ENCODE data around the gene PRKAR1B. TPM values are rescaled to one million over a fixed set of nuclear protein-coding genes. Genes with fewer than 3 reads are reported as not detected.

The PRKAR1B gene
- total and polyA plus RNA-seq, 7 donors = 1.4 to 4.6 (median 1.9) TPM

- H3K9me3 ChIP-seq = peaks cover 10% of the 10 kb centered on the region
- WGBS, 3 donors = 93 to 96% (median 95%) methylated on average over 4 of the region's 4 CpGs
- intact Hi-C loops (cut with DNase I) = loop anchor here (5.0 kb wide), 2 partner anchors 212 to 412 kb away; no protein-coding TSS in a partner anchor
- no peak overlapping the region for H3K27ac ChIP-seq
- peaks cover 46% of the 10 kb centered on the region for H3K4me1 ChIP-seq
- H3K27me3 ChIP-seq (ENCODE audit: insufficient read depth in 3 of 3, low read length in 2 of 3) = no peaks in the 10 kb centered on the region
- peaks cover 0 to 3% of the 10 kb centered on the region in 2 donors for H3K36me3 ChIP-seq (ENCODE audit: insufficient read depth in 1 of 2, low read depth in 1 of 2)
- ATAC-seq (no peak), DNase-seq (no peak)
- TF ChIP-seq, protein P1, sequence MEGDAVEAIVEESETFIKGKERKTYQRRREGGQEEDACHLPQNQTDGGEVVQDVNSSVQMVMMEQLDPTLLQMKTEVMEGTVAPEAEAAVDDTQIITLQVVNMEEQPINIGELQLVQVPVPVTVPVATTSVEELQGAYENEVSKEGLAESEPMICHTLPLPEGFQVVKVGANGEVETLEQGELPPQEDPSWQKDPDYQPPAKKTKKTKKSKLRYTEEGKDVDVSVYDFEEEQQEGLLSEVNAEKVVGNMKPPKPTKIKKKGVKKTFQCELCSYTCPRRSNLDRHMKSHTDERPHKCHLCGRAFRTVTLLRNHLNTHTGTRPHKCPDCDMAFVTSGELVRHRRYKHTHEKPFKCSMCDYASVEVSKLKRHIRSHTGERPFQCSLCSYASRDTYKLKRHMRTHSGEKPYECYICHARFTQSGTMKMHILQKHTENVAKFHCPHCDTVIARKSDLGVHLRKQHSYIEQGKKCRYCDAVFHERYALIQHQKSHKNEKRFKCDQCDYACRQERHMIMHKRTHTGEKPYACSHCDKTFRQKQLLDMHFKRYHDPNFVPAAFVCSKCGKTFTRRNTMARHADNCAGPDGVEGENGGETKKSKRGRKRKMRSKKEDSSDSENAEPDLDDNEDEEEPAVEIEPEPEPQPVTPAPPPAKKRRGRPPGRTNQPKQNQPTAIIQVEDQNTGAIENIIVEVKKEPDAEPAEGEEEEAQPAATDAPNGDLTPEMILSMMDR (IDR thresholded peaks at IDR 0.05) = no peak
- H3K4me3 ChIP-seq = no peak overlapping the region
Observed at GRCh38 chr7:734214-734613, 7.1 kb upstream of the PRKAR1B start.

- H3K36me3 ChIP-seq (ENCODE audit: insufficient read depth in 1 of 2, low read depth in 1 of 2) = peaks cover 0 to 3% of the 10 kb centered on the region in 2 donors
- no peaks in the 10 kb centered on the region for H3K27me3 ChIP-seq (ENCODE audit: insufficient read depth in 3 of 3, low read length in 2 of 3)
- intact Hi-C loops (cut with DNase I) = loop anchor here (5.0 kb wide), 2 partner anchors 210 to 410 kb away; no protein-coding TSS in a partner anchor
- H3K4me1 ChIP-seq = peaks cover 33% of the 10 kb centered on the region
- WGBS, 3 donors = 71 to 79% (median 76%) methylated on average over 3 of the region's 3 CpGs
- TF ChIP-seq, protein P1 (IDR thresholded peaks at IDR 0.05) = no peak
- peak overlapping the region; percentile 87 for H3K27ac ChIP-seq
- H3K4me3 ChIP-seq = no peak overlapping the region
- ATAC-seq = no peak
- DNase-seq = no peak
- H3K9me3 ChIP-seq = peaks cover 10% of the 10 kb centered on the region
Observed at GRCh38 chr7:732556-732955, 5.5 kb upstream of the PRKAR1B start.

DNA sequence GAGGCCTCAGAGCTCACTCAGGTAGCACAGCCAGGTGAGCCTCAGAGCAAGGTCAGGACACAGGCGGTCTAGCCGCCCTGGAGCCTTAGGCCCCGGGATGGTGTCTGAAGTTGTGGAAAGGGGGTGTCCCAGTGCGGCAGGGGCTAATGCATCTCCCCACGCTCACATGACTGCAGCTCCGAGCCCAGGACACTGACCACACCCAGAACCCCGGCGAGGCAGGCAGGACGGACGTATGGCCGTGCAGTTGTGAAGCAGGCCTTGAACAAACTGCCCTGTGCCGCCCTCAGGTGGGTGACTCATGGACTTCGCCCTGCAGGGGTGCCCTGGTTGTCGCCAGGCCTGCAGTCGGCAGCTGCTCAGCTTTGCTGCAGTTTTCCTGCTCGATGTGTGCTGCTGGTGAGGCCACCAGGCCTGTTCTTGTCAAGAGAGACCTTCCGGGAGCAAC, 5.0 kb upstream of the PRKAR1B start:
- TF ChIP-seq, protein P1 (IDR thresholded peaks at IDR 0.05) = peak; percentile 40
- Histone ChIP-seq H3K9me3 (peaks cover 10% of the 10 kb centered on the region), H3K36me3 (ENCODE audit: insufficient read depth in 1 of 2, low read depth in 1 of 2) (peaks cover 0 to 3% of the 10 kb centered on the region in 2 donors), H3K27ac (peak overlapping the region; percentile 87), H3K4me1 (peaks cover 32% of the 10 kb centered on the region), H3K4me3 (no peak overlapping the region), H3K27me3 (ENCODE audit: insufficient read depth in 3 of 3, low read length in 2 of 3) (no peaks in the 10 kb centered on the region)
- 48 to 62% (median 53%) methylated on average over 17 of the region's 17 CpGs for WGBS, 3 donors
- DNase-seq (peak; percentile 52 to 61), ATAC-seq (peak; percentile 73 to 85 (median 79))
- intact Hi-C loops (cut with DNase I) = loop anchor here (5.0 kb wide), 2 partner anchors 210 to 410 kb away; no protein-coding TSS in a partner anchor

- H3K27ac ChIP-seq = peak overlapping the region; percentile 87
- TF ChIP-seq, protein P1 (IDR thresholded peaks at IDR 0.05) = no peak
- ATAC-seq (peak in 1 of 4 donors; percentile 2), DNase-seq (no peak)
- H3K9me3 ChIP-seq = peaks cover 10% of the 10 kb centered on the region
- 68 to 80% (median 71%) methylated on average over 17 of the region's 17 CpGs for WGBS, 3 donors
- intact Hi-C loops (cut with DNase I) = loop anchor here (5.0 kb wide), 2 partner anchors 209 to 409 kb away; no protein-coding TSS in a partner anchor
- H3K4me1 ChIP-seq = peaks cover 32% of the 10 kb centered on the region
- H3K4me3 ChIP-seq = no peak overlapping the region
- no peaks in the 10 kb centered on the region for H3K27me3 ChIP-seq (ENCODE audit: insufficient read depth in 3 of 3, low read length in 2 of 3)
- peaks cover 0 to 3% of the 10 kb centered on the region in 2 donors for H3K36me3 ChIP-seq (ENCODE audit: insufficient read depth in 1 of 2, low read depth in 1 of 2)
Observed at GRCh38 chr7:731440-732085, 4.5 kb upstream of the PRKAR1B start.

Data from psoas muscle (tissue), 8 donors.